ENCODE data around the gene MXI1. TPM values are rescaled to one million over a fixed set of nuclear protein-coding genes. Genes with fewer than 3 reads are reported as not detected.

Gene MXI1
- total RNA-seq, 4 donors from 2014 or later: 58.2 to 100 (median 82.2) TPM

DNA sequence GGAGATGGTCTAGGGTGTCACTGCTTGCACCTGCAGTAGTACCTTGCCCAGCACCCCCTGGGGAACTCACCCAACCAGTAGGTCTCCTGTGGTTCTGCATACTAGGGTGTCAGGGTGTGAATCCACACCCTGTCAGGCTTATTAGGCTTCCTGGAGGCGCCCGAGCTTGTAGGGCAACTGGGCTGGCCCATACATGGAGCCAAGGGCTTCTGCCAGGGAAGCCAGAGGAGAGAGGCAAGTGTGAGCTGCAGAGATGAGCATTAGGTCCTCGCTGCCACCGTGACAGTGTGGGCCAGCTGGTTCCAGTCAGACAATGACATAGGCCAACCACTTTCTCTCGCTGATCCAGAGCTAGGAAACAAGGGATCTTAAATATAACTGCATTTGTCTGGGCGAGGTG, 11.2 kb downstream of the MXI1 start:
- TF ChIP-seq, protein P1, sequence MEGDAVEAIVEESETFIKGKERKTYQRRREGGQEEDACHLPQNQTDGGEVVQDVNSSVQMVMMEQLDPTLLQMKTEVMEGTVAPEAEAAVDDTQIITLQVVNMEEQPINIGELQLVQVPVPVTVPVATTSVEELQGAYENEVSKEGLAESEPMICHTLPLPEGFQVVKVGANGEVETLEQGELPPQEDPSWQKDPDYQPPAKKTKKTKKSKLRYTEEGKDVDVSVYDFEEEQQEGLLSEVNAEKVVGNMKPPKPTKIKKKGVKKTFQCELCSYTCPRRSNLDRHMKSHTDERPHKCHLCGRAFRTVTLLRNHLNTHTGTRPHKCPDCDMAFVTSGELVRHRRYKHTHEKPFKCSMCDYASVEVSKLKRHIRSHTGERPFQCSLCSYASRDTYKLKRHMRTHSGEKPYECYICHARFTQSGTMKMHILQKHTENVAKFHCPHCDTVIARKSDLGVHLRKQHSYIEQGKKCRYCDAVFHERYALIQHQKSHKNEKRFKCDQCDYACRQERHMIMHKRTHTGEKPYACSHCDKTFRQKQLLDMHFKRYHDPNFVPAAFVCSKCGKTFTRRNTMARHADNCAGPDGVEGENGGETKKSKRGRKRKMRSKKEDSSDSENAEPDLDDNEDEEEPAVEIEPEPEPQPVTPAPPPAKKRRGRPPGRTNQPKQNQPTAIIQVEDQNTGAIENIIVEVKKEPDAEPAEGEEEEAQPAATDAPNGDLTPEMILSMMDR (IDR thresholded peaks at IDR 0.05; ENCODE audit: low read depth): no peak

DNA sequence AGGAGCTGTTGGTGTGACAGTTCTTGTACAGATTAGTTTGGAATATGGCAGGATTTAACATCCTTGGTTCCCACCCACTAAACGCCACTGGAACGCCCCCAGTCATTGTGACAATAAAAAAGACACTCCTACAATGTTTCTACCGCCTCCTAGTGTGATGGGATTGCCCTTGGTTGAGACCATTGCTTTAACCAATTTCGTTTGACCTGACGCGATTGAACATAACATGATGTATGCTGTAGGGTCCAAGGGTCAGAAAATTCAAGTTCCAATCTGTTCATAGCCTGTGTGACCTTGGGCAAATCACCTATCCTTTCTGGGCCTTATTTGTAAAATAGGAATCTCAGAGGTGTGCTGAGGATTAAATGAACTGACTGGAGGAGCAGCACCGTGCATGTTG, 12.5 kb downstream of the MXI1 start:
- TF ChIP-seq, protein P1 (IDR thresholded peaks at IDR 0.05; ENCODE audit: low read depth): no peak

DNA sequence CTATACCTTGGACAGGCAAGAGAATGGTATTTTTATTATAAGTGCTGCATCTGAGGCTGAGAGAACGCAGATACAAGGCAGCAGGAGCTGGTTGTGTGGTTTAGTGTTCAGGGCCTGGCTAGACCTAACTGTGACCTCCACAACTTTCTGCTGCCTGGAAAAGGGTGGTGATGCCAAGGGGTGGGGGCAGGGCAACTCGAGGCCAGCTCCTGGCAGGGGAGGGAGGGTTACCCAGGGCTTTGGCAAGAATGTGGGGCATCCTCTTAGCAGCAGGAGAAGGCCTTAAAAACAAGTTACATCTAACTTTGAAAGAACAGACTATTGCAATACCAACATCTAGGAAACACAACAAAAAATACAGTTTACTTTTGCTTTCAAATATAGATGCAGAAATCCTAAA, 13.0 kb downstream of the MXI1 start:
- TF ChIP-seq, protein P1 (IDR thresholded peaks at IDR 0.05; ENCODE audit: low read depth): no peak

DNA sequence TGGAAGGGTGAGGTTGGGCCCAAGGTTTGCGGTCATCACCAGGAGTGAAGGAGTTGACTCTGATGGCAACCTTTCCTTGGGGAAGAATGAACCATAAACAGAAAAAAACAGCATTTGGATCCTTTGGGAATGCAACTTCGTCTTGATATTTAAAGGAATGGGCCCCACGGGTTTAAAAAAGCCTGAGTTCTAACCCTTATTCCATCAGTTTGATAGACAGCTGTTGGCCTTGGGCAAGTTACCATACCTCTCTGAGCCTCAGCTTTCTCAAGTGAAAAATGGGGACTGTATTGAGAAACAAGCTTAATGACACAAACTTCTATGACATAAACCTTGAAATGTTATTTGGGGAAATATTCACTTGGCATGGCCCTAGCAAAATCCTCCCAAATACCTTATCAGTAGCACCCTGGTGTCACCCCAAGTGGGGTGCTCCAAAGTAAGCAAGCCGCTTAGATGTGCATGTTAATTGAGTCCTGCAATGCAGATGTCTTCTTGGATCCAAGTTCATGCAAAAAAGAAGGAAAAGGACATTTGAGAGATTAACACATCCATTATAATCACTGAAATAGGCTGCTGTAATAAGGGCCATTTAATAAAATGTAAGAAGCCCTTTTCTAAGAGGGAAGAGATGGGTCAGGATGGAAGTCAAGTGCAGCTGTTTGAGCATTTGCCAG, 13.8 kb downstream of the MXI1 start:
- TF ChIP-seq, protein P1 (IDR thresholded peaks at IDR 0.05; ENCODE audit: low read depth): no peak

DNA sequence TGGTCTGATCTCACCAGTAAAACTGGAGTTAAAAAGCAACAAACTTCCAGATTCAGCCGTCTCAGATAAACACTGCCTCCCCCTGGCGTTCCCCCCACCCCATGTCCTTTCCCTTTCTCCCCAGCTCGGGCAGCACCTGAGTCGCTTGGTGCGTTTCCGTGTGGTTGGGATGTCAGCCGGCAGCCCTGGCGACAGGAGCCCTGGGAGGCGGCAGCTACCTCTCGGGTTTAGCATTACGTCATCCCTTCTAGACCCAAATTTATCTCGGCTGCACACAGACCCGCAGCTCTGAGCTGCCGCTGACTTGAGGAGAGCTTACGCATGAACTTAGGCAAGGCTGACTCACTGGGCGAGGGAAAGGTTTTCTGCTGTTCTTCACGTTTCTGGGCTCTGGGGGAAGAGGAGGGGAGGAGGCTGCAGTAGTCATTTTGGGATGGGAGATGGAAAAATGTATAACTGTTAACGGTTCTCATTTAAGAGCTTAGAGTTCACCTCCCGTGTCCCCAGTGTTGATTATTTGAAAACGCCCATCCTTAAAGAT, 14.4 kb downstream of the MXI1 start:
- TF ChIP-seq, protein P1 (IDR thresholded peaks at IDR 0.05; ENCODE audit: low read depth): no peak

DNA sequence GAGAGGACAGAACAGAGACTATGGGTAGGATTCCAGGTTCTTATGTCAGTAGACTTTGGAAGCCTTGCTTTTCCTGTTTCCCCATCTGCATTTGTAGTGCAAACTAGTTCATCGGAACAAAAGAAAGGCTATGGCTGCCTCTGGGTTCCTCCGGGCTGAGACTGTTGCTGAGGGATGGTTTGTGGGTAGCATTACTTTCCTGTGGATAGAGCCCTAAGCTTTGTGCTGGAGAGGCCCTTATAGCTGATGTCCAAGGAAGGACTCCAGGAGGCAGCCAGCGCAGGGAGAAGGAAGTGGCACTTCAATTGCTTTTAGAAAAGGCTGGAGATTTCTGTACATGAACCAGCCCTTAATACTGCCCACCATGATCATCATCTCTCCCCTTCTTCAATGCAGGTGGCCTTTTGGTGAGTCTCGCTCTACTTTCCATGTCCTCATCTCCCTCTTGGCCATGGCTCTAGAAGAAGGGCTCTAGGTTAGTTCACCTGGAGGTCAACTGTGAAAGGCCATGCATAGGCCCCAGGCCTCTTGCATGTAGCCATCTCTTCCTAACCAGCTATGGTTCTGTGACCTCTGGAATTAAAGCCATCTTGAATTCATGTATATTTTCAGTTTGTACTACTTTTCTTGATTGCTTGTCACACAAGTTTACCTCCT, 15.4 kb downstream of the MXI1 start:
- TF ChIP-seq, protein P1 (IDR thresholded peaks at IDR 0.05; ENCODE audit: low read depth): no peak

DNA sequence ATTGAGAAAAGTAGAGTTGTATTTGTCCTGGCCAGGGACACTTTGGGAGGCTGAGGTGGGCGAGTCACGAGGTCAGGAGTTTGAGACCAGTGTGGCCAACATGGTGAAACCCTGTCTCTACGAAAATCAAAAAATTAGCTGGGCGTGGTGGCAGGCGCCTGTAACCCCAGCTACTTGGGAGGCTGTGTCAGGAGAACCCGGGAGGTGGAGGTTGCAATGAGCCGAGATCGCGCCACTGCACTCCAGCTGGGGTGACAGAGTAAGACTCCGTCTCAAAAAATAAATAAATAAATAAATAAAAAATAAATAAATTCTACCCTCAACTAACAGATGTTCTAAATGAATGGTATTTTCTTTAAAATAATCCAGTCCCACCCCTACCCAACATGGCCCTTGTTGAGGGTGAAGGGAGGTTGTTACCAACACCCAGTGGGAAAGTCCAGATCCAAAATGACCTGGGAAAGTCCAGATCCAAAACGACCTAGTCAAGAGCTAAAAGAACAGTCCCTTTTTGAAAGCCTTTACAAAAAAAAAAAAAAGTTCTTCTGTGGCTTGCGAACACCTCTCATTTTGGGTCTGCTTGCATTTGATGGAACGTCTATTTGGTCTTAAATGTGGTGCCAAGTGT, 16.0 kb downstream of the MXI1 start:
- TF ChIP-seq, protein P1 (IDR thresholded peaks at IDR 0.05; ENCODE audit: low read depth): no peak
